ENCODE results near the gene CACNG4. TPM values are rescaled to one million over a fixed set of nuclear protein-coding genes. Genes with fewer than 3 reads are reported as not detected.
"Not testable (repeated sequence)": the region's sequence is repeated elsewhere in the genome, so short reads cannot be mapped to it uniquely, and the experiment has no call there.

Gene CACNG4
- total RNA-seq, 1 donor from 2014 or later: 44.5 TPM

DNA sequence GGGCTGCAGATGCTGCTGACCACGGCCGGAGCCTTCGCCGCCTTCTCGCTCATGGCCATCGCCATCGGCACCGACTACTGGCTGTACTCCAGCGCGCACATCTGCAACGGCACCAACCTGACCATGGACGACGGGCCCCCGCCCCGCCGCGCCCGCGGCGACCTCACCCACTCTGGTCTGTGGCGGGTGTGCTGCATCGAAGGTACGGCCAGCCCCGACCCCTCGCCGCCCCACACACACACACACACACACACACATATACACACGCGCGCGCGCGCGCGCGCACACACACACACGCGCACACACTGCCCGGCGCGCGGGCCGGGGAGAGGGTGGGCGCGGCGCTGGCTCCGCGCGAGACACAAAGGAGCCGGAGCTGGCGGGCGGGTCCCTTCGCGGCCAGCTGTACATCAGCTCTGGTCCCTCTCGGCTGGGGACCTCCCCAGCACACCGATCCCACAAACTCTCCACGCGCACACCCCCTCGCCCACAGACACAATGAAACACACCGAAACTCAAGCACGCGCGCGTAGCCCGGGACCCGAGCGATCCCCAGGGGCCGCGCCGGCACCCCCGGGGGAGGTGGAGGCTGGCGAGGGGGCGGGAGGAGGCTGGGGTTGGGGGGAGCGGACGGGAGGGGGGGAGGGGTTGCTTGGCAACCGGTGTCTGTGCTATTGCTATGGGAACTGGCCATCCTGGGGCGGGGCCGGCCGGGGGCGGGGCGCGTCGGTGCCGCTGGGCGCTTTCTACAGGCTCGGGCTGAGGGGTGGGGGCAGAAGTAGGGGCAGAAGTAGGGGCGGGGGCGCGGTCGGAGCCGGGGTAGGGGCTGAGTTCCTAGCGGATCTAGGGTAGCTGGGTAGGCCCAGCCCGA, 658 bp downstream of the CACNG4 start:
- no peak for DNase-seq

DNA sequence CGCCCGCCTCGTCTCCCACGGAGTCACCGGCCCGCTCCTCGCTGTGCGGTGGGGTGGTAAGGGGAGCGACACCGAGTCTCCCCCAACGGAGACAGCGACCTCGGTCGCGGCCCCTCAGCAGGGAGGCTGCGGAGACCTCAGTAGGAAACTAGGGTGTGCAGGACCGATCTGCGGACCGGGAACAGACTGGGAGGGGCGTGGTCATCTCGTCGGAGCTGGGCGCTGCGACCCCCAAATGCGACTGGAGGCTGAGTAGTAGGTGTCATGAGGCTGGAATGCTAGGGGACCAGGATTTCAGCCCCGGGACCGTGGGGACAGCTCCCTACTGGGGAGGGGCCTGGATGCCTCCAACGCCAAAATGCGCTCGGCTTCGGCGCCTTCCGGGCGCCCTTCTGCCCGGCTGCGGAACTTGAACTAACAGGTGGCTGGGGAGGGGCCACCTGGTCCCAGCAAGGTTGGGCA, 1.3 kb downstream of the CACNG4 start:
- DNase-seq: no peak

DNA sequence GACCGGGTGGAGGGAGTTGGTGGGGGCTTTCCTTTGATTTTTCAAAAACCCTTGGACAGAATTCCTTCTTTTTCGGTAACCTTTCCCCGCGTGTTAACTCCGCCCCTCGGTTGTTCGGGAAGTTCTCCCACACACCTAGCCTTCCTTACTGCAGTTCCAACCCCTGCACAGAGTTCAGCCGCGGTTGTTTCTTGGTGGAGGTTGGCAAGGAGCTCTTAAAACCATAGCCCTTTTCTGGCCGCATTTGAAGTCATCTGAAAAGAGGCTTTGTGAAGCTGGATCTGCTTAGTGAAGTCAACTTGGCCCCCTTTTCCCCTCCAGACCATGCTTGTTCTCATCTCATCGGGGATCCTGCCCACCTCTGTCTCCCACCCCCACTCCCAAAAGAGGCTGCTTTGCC, 1.8 kb downstream of the CACNG4 start:
- DNase-seq: no peak

DNA sequence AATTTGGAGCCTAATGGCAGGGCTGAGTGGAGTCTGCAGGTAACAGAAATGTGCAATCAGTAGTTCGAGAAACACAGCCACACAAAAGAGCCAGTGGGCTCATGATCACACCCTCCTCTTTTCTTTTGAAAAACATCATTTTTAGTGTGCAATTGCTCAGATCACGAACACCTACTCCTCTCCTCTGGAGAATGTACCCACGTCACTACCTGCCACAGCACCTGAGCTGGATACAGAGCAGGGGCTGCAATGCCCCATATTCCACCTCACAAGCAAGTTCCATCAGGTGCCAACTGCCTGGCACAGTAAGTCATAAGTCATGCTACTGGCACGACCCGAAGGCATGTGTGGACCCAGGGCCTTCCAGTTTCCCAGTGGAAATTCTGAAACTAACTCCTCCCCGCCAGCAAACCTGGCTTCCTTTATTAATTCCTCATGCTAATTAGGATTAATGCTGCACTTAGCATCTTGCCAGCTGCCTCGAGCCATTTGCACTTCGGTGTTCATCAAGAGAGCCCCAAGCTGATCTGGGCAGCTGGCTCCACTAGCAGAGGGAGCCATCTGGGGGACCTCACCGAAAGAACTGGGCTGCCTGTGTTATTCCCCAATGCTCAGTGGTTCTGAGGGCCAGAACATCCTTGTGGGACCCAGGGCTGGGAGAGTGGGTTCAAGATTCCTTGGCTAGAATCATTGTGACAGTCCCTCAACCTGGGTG, 2.4 kb downstream of the CACNG4 start:
- no peak for DNase-seq

GRCh38 chr17:66967837-66968543, 3.5 kb downstream of the CACNG4 start:
- no peak for DNase-seq

DNA sequence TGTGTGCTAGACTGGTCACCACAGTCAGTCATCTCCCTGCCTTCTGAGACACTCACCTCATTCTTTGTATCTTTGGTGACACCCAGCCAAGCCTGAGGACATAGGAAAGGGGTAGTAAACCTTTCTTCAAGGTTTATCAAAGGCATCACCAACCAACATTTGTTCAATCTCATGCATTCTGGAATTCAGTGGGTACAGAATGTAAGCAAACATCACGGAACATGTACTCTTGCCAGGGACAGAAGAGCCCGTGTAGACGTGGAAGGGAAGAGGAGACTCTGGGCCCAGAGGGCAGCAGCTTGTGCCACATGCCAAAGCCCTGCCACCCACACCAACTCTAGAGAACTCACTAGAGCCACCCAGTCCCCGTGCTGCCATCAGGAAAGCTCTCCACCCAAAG, 4.4 kb downstream of the CACNG4 start:
- no peak for DNase-seq

DNA sequence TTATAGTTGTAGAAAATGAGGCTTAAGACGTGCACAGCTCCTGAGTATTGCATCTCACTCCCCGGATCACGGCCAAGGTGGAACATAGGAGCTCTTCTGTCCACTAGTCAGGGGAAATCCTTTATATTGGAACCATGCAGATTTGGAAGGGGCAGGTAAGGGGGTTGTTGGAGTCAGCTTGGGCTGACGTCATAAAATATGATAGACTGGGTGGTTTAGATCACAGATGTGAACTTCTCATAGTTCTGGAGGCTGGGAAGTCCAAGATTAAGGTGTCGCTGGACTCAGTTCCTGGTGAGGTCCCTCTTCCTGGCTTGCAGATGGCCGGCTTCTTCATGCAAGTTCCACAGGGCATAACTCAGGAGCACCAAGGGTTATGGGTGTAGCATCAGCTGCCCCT, 5.6 kb downstream of the CACNG4 start:
- no peak for DNase-seq

- no peak for DNase-seq
Observed at GRCh38 chr17:66970797-66971196, 6.3 kb downstream of the CACNG4 start.

DNA sequence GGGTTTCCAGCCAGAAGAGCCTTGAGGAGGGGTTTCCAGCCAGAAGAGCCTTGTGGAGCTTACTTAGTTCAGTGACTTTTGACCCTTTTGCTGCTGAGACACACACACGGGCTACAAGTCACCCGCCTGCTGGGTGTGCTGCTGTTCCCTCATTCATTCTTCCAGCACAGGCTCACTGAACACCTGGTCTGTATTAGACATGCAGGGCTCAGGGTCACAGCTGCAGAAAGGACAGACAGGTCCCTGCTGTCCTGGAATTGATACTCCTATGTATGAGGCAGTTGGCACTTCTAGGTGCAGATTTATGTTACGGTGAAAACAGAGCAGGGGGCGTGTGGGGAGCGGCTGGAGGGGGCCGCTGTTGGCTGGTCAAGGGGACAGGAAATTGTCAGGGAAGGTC, 6.8 kb downstream of the CACNG4 start:
- DNase-seq: no peak

GRCh38 chr17:66971730-66972441, 7.4 kb downstream of the CACNG4 start:
- no peak for DNase-seq

DNA sequence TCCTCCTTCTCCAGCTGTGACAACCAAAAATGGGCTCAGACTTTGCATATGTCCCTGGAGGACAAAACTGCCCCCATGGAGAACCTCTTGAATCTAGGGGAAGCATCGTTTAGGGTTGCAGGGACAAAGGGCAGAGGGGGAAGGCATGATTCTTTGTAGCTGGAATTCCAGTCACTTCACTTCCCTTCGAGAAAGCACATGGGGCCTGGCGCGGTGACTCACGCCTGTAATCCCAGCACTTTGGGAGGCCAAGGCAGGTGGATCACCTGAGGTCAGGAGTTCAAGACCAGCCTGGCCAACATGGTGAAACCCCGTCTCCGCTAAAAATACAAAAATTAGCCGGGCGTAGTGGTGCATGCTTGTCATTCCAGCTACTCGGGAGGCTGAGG, 7.9 kb downstream of the CACNG4 start:
- not testable (repeated sequence) for DNase-seq

DNA sequence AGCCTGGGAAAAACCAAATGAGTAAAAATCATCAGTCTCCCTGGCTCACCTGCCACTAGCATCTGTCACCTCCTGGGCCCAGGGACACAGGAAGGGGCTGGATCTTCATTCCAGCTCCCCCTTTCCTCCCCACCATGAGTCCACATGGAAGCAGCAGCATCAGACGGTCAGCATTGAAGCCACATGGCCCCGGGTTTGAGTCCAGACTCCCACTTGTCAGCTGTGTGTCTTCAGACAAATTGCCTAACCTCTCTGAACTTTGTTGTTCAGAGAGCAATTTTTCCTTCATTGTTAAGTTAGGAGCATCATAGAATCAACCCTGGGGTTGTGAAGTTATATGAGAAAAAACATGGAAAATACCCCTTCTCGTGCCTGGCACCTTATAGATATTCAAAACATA, 10.7 kb downstream of the CACNG4 start:
- DNase-seq: no peak

DNA sequence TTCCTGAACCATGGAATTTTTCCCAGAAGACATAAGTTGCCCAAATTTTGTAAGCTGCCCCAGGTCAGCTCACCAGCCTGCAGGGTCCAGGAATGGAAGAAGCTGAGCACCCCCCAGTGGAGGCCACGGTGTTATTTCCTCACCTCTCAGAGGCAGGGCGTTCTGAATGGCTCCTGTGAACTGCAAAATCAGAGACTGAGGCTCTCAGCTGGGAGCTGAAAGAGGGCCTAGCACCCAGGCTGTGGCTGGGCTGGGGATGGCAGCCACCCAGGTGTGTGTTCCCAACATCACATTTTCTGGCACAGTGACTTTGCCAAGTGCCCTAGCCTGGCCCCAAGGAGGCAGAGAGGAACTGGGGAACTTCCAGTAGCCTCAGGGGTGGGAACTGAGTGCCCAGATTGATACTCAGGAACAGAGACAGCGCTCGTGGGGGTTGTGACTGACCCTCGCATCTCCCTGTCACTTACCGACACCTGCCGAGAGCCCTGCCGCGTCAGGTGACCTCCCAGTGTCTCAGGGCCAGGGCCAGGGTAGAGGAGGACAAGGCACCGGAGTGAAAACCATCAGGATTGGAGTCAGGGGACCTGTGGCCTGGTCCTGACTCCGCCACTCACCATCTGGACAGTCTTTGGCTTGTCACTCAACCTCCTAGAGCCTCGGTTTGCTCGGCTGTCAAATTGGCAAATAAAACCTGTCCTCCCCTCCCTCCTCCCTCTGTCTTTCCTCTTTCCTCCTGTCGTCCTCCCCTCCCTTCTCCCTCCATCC, 11.3 kb downstream of the CACNG4 start:
- DNase-seq: no peak

- no peak for DNase-seq
Observed at GRCh38 chr17:66976379-66976663, 11.8 kb downstream of the CACNG4 start.

DNA sequence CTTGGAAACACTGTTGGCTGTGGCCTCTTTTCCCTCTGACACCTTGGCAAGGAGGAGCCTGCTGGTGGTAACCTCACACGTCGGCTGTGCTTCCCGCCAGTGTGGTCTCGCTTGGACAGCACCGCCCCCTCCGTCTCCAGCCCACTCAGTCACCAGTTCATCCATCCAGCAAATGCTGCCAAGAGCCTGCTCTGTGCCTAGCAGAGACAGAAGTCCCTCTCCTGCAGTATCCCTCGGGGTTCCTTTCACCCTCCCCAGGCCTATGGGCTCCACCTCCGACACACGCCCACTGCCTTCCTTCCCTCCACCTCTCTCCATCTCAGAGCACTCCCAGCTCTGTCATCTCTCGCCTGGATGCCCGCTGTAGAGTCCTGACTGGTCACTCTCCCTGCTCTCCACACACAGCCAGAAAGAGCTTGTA, 12.3 kb downstream of the CACNG4 start:
- no peak for DNase-seq

DNA sequence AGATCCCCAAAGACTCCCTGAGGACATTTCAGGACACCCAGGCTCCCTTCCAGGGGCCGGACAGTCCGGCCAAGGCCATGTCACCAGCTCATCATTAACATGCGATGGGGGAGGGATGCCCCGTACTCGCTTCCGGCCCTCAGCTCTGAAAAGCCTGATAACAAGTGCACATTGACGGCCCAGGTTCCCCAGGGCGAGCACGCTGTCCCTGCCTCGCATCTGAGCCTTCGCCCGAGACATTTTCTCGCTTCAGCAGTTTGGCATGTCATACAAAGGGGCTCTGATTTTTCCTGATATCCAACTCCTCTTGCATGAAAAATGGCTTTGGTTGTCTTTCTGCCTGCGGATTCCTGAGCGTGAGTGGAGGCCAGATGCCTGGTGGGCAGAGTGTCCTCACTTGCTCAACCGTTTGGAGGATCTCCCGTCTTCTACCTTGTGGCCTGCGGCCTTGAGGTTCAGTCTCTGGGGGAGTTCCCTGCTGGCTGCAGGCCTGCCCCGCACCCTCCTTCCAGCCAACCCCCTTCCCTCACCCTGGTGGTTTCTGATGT, 14.1 kb downstream of the CACNG4 start:
- DNase-seq: no peak

DNA sequence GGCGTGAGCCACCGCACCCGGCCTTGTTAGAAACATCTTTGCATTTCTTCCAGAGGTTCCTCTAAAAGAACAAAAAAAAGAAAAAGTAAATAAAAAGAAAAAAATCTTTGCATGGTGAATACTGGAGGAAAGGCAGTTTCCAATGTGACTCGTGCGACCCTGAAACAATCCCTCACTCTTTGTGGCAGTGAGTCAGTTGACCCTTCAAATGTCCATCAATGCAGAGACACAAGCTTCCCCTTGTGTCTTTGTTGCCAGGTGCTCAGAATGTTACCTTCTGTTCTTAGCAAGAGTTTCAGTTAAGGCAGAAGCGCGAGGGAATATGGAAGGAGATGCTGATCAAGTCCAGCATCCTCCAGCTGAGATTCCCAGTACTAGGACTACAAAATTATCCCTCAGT, 16.4 kb downstream of the CACNG4 start:
- DNase-seq: no peak

- DNase-seq: no peak
Observed at GRCh38 chr17:66981983-66982508, 17.5 kb downstream of the CACNG4 start.

DNA sequence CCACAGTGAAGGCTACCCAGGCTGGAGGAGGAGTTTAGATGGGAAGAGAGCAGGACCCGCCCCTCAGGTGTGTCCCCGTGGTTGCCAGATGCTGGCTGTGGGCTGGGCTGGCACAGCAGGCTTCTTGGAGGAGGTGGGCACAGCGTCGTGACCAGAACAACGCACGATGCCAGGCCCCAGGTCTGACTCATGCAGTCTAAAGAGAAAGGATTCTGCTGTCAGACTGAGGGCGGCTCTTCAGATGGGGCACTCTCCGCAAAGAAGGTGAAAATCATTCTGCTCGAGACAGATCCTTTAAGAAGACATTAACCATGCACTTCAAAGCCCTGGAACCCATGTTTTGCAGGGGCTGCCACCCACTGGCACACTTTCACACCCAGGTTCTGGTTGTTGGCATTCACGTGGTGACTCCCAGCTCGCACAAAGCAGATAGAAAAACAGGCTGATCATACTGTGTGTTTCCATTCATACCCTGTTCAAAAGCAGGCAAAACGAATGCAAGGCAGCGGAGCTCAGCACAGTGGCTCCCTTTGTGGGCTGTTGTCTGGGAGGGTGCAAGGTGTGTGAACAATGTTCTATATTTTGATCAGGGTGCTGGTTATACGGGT, 19.0 kb downstream of the CACNG4 start:
- peak; percentile 41 for DNase-seq

- no peak for DNase-seq
Observed at GRCh38 chr17:66984730-66985129, 20.2 kb downstream of the CACNG4 start.

All from occipital lobe (tissue), 2 donors.